AG09319 (cell line): ENCODE measurements around the gene CBX6.

Source experiments
- DNase-seq: peaks from one replicate; pipeline ENCODE4 v3.0.0-alpha.2; 2010; ENCODE audit warnings: low read depth; ENCODE audit errors: extremely low read depth
- TF ChIP-seq, protein P1 (sequence below): IDR thresholded peaks from 2 replicates; pipeline ENCODE4 v1.5.1; 2011; ENCODE audit warnings: low read depth, mild to moderate bottlenecking, inconsistent platforms, low read length, moderate library complexity

The CBX6 gene

DNA sequence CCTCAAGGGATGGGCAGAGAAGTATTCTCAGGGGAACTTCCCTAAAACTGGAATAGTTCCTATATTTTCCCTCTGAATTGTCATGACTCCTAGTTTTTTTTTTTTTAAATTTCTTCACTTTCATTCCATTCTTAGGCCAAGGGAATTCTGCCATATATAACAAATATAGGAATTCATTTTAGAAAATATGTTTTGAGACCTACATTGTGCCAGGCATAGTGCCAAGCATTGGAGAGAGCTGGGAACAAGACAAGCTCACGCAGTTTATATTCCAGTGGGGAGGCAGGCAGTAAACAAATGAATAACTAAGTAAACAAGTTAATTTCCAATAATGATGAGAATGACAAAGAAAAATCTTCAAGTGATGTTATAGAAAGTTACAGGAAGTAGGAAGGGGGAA, 25.6 kb downstream of the CBX6 start:
- DNase-seq = no peak
- TF ChIP-seq, protein P1, sequence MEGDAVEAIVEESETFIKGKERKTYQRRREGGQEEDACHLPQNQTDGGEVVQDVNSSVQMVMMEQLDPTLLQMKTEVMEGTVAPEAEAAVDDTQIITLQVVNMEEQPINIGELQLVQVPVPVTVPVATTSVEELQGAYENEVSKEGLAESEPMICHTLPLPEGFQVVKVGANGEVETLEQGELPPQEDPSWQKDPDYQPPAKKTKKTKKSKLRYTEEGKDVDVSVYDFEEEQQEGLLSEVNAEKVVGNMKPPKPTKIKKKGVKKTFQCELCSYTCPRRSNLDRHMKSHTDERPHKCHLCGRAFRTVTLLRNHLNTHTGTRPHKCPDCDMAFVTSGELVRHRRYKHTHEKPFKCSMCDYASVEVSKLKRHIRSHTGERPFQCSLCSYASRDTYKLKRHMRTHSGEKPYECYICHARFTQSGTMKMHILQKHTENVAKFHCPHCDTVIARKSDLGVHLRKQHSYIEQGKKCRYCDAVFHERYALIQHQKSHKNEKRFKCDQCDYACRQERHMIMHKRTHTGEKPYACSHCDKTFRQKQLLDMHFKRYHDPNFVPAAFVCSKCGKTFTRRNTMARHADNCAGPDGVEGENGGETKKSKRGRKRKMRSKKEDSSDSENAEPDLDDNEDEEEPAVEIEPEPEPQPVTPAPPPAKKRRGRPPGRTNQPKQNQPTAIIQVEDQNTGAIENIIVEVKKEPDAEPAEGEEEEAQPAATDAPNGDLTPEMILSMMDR = no peak

DNA sequence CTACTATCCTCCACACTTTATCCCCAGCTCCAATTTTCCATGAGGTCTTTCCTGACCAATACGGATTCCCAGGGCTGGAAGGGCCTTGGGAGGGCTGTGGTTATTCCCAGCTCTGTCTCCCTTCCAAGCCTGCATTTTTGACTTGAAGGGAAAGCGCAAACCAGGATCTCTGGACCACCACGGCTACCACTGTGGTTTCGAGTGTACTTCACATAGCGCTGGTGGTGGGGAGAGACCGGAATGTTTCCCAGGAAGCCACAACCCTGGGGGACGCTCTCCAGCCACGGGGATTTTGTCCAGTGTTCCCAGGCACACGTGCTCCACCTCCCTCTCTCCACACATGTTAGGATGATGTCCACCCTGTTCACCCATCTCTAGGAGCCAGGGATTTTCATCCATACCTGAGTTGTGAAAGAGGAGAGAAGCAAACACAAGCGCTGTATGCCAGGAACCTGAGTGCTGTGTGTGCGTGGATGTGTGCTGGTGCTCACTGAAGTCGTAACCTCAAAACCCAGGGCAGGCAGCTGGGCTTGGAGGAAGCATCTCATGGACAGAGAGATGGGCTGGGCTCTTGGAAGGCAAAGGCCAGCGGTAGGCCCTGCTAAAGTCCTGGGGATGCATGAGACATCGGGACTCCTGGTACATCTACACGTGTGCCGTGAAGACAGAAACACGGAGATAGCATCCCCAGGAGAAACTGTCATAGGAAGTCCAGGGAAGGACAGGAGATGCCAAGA, 26.8 kb downstream of the CBX6 start:
- TF ChIP-seq, protein P1 = no peak
- DNase-seq = no peak

DNA sequence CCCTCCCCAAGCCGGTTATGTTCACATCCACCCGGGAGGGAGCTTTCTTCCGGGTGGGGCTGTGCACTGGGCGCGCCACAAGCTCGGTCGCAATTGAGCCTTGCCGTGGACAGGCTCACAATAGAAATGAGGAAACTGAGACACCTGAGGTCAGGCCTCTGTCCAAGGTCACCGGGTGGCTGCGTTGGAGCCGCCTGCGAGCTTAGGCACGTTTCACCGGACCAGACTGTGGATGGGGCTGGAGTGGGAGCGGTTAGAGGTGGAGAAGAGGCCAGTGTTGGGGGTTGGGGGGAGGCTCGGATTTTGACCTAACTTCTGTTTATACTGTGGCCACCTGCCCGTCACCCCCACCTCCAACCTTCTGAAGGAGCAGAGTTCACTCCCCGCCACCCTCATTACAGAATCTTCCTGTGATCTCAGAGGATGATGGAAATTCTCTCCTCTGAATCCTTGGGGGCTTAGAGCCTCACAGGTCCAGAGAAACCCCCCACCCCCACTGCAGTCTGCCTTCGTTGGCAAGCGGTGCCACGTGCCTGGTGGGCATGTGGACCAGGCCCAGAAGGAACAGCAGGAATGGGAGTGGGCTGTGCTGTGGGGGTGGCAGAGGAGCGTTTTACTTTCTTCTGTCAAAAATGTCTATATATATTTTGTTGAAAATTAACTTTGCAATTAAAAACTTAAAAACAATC, 27.6 kb downstream of the CBX6 start:
- no peak for DNase-seq
- TF ChIP-seq, protein P1 = no peak

DNA sequence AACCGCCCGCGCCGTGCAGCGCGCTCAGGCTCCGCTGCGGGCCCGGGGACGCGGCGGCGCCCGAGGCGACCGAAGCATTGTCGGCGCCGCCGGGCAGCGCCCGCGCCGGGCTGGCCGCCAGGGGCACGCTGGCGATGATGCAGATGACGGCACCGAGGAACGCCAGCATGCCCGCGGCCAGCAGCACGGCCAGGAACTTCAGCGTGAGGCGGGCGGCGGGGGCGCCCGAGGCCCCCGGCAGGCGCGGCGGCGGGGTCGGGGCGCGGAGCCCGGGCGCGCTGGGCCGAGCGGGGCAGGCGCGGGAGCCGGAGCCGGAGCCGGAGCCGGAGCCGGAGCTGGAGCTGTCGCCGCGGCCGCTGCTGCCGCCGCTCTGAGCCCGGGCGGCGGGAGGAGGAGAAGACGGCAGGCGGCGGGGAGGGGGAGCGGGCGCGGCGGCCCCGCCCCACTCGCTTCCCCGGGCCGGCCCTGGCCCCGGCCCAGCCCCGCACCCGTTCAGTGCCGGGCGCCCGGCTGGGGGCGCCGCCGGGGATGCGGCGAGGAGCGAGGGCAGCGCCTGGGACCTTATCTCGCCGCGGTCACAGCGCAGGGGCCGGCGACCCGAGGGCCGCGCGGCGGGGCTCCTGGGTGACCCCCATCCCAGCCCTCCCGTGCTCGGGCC, 28.2 kb downstream of the CBX6 start, which contains the start of gene NPTXR:
NPTXR (minus strand) TSS at position 372 of the 658 bp plus-strand sequence.
- DNase-seq = no peak
- TF ChIP-seq, protein P1 = no peak

DNA sequence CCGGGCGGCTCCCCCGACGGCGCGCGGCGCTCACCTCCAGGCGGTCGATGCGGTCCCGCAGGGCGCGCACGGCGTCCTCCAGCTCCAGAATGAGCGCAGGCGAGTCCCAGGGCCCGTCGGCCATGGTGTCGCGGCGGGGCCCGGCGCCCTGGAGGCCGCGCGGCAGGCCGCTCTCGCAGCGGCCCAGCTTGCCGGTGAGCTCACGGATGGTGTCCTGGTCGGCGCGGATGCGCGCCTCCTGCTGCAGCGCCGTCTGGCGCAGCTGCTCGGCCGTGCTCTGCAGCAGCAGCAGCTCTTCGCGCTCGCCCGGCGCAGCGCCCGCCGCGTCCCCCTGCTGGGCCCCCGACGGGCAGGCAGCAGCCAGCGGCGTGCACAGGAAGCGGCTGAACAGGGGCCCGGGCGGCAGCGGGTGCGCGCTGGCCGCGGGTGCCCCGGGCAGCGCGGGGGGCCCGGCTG, 28.8 kb downstream of the CBX6 start:
- TF ChIP-seq, protein P1 = peak; percentile 25

GRCh38 chr22:38842512-38843200, 29.4 kb downstream of the CBX6 start:
- TF ChIP-seq, protein P1 = no peak

More for the DNA sequence above, 28.8 kb downstream of the CBX6 start:
- no peak for DNase-seq

More at GRCh38 chr22:38842512-38843200, 29.4 kb downstream of the CBX6 start:
- no peak for DNase-seq
